ENCODE measurements around the gene LANCL1. TPM values are rescaled to one million over a fixed set of nuclear protein-coding genes. Genes with fewer than 3 reads are reported as not detected.

The LANCL1 gene
- total RNA-seq: 10 to 100 TPM; 34.0 to 36.9 TPM

- DNase-seq (peak; percentile 93), ATAC-seq (peak; percentile 99)
- TF ChIP-seq, protein P1, sequence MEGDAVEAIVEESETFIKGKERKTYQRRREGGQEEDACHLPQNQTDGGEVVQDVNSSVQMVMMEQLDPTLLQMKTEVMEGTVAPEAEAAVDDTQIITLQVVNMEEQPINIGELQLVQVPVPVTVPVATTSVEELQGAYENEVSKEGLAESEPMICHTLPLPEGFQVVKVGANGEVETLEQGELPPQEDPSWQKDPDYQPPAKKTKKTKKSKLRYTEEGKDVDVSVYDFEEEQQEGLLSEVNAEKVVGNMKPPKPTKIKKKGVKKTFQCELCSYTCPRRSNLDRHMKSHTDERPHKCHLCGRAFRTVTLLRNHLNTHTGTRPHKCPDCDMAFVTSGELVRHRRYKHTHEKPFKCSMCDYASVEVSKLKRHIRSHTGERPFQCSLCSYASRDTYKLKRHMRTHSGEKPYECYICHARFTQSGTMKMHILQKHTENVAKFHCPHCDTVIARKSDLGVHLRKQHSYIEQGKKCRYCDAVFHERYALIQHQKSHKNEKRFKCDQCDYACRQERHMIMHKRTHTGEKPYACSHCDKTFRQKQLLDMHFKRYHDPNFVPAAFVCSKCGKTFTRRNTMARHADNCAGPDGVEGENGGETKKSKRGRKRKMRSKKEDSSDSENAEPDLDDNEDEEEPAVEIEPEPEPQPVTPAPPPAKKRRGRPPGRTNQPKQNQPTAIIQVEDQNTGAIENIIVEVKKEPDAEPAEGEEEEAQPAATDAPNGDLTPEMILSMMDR (IDR thresholded peaks at IDR 0.05): no peak
- H3K9me3 Mint-ChIP-seq: no peaks in the 10 kb centered on the region
- H3K4me1 Mint-ChIP-seq (ENCODE audit: low read depth): peaks cover 46% of the 10 kb centered on the region
- CTCF ChIA-PET: interaction anchor here (0.6 to 4.3 kb wide), 2 partner anchors 27 to 32 kb away, joined by 5 to 18 read pairs; no protein-coding TSS in a partner anchor
- POLR2A ChIA-PET: no interaction called here
- H3K27ac Mint-ChIP-seq: peak within 1 kb of the TSS; percentile 98
- no peaks in the 10 kb centered on the region for H3K27me3 Mint-ChIP-seq
- peak within 1 kb of the TSS; percentile 96 for H3K4me3 Mint-ChIP-seq
- peaks cover 17% of the 10 kb centered on the region for H3K36me3 Mint-ChIP-seq (ENCODE audit: low read depth)
- intact Hi-C loops (cut with micrococcal nuclease): no loop called here
Measured at GRCh38 chr2:210476194-210477128, at the start of gene LANCL1. Gene LANCL1 (minus strand): TSS chr2:210476759. CDS start chr2:210476396, 363 bp downstream.

DNA sequence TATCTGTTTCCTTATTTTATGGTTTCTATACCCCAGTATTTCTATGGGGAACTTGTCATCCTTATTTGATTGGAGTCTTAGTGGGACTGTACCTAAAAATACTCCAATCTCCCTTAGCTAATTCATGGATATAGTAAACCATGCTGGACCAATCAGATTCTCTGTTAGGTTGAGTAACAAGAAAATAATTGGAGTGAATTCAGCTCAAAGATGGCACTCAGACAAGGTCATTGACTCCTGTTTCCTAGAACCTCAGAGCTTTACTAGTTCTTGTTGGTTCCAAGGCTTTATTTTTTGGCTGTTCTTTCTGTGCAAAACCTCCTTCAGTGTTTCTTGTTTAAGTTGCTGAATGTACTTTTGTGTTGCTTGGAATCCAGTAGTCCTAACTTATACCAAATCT, 48.0 kb upstream of the LANCL1 start:
- CTCF ChIA-PET: interaction anchor here (1.2 kb wide), 1 partner anchor 11 kb away, joined by 3 read pairs; no protein-coding TSS in a partner anchor
- DNase-seq (no peak), ATAC-seq (no peak)
- H3K27me3 Mint-ChIP-seq: peaks cover 12% of the 10 kb centered on the region
- H3K9me3 Mint-ChIP-seq: no peaks in the 10 kb centered on the region
- intact Hi-C loops (cut with micrococcal nuclease): no loop called here
- no peak overlapping the region for H3K27ac Mint-ChIP-seq
- TF ChIP-seq, protein P1 (IDR thresholded peaks at IDR 0.05): no peak
- POLR2A ChIA-PET: no interaction called here
- H3K4me3 Mint-ChIP-seq: no peak overlapping the region
- no peaks in the 10 kb centered on the region for H3K36me3 Mint-ChIP-seq (ENCODE audit: low read depth)
- no peaks in the 10 kb centered on the region for H3K4me1 Mint-ChIP-seq (ENCODE audit: low read depth)

- POLR2A ChIA-PET: interaction anchor here (0.6 kb wide), 1 partner anchor 29 kb away, joined by 3 read pairs; no protein-coding TSS in a partner anchor
- Mint-ChIP-seq H3K27ac (no peak overlapping the region), H3K27me3 (peaks cover 12% of the 10 kb centered on the region), H3K4me1 (ENCODE audit: low read depth) (no peaks in the 10 kb centered on the region), H3K36me3 (ENCODE audit: low read depth) (no peaks in the 10 kb centered on the region), H3K4me3 (no peak overlapping the region), H3K9me3 (no peaks in the 10 kb centered on the region)
- CTCF ChIA-PET: interaction anchor here (1.1 to 1.2 kb wide), 2 partner anchors 12 to 21 kb away, joined by 3 to 4 read pairs; no protein-coding TSS in a partner anchor
- intact Hi-C loops (cut with micrococcal nuclease): no loop called here
- DNase-seq (no peak), ATAC-seq (no peak)
- TF ChIP-seq, protein P1 (IDR thresholded peaks at IDR 0.05): no peak
Measured at GRCh38 chr2:210523650-210524289, 47.2 kb upstream of the LANCL1 start.

DNA sequence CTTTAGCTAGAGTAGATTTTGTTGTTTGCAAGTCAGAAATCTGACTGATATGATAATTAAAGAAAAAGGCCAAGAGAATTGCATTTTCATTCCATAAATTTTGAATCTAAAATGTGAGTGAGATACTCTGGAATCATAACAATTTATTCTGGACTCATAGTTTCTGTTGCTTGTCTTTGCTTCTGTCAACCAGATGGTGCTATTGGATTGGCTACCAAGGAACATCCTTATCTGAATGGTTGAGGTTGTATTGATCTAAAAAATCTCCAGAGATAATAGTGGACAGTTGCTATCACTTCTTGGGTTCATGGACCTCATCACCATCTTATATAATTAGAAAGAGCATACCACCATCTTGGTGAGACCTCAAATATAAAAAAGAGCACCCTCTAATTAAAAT, 45.8 kb upstream of the LANCL1 start:
- H3K4me1 Mint-ChIP-seq (ENCODE audit: low read depth): no peaks in the 10 kb centered on the region
- POLR2A ChIA-PET: no interaction called here
- intact Hi-C loops (cut with micrococcal nuclease): no loop called here
- H3K4me3 Mint-ChIP-seq: no peak overlapping the region
- DNase-seq (no peak), ATAC-seq (no peak)
- TF ChIP-seq, protein P1 (IDR thresholded peaks at IDR 0.05): no peak
- no peaks in the 10 kb centered on the region for H3K36me3 Mint-ChIP-seq (ENCODE audit: low read depth)
- no peak overlapping the region for H3K27ac Mint-ChIP-seq
- CTCF ChIA-PET: no interaction called here
- H3K27me3 Mint-ChIP-seq: peaks cover 12% of the 10 kb centered on the region
- no peaks in the 10 kb centered on the region for H3K9me3 Mint-ChIP-seq

Data from activated CD8-positive, alpha-beta T cell treated with anti-CD3 and anti-CD28 coated beads for 36 hours (primary cell).